K562 (cell line): ENCODE results near the gene ARMC8. TPM values are rescaled to one million over a fixed set of nuclear protein-coding genes. Genes with fewer than 3 reads are reported as not detected.

Experiments
- ATAC-seq: fragments of 200-7000 bp; cut with Tn5 transposase; 3 replicates; pipeline ENCODE4 v1.9.1; 2020; ENCODE audit warnings: moderate library complexity
- BruUV-seq: library from RNA; stranded (reverse); fragments of 400-500 nt; replicated peaks from 2 replicates; lab custom pipeline; 2021; lab: Mats Ljungman, UMichigan
- CTCF ChIA-PET: fragments of 300-600 bp; formaldehyde crosslinking; extraction: SDS; loops from one replicate; lab custom pipeline; 2021; ENCODE audit warnings: low intra/inter-chr PET ratio; lab: Yijun Ruan, JAX
- POLR2A ChIA-PET: fragments of 300-600, 350-650 bp; sonication (Branson Sonifier 250); formaldehyde crosslinking; extraction: SDS; loops from one replicate; lab custom pipeline; 2021; ENCODE audit warnings: antibody characterized with exemption, inconsistent platforms; lab: Yijun Ruan, JAX
- DNase-seq, 4 experiments: peaks; one replicate each; pipeline versions ENCODE4 v3.0.0 to v3.0.0-alpha.2; 2011 to 2018; ENCODE audit warnings: low spot score in 3 of 4, mixed read lengths in 3 of 4; ENCODE audit errors: extremely low read depth in 1 of 4
- FAIRE-seq: peaks from 2 replicates; lab custom pipeline; 2011; peaks lifted over from hg19 to GRCh38; lab: Jason Lieb, UNC
- H2AFZ ChIP-seq: 2 replicates; pipeline ENCODE4 v1.6.0; 2011; ENCODE audit warnings: low read depth, low read length, control low read depth, inconsistent platforms
- H3K27ac ChIP-seq: fragments of 200-600 bp; 3 replicates; pipeline ENCODE4 v1.8.0; 2011; ENCODE audit warnings: low read depth, mild to moderate bottlenecking, control low read depth, inconsistent platforms, low read length, moderate library complexity, mixed read lengths; ENCODE audit errors: extremely low read depth
- H3K27me3 ChIP-seq, 2 experiments: fragments of 300-600 bp in 1 of 2; 2 replicates in 1 of 2; 3 replicates in 1 of 2; pipeline versions ENCODE4 v1.6.0 to v1.8.0; 2011; ENCODE audit warnings: inconsistent platforms in 2 of 2, low read length in 2 of 2, mild to moderate bottlenecking in 1 of 2, mixed read lengths in 1 of 2, moderate library complexity in 1 of 2; ENCODE audit not compliant: control insufficient read depth in 2 of 2, insufficient read depth in 2 of 2
- H3K36me3 ChIP-seq: fragments of 300-600 bp; 3 replicates; pipeline ENCODE4 v1.8.0; 2011; ENCODE audit warnings: mild to moderate bottlenecking, low read length, inconsistent platforms; ENCODE audit not compliant: control insufficient read depth, insufficient read depth
- H3K4me1 ChIP-seq, 2 experiments: fragments of 200-600 bp in 1 of 2; replicated peaks in 1 of 2; 2 replicates in 1 of 2; 3 replicates in 1 of 2; pipeline versions ENCODE4 v1.5.1 to v1.8.0; 2011; ENCODE audit warnings: inconsistent platforms in 2 of 2, low read length in 2 of 2, mild to moderate bottlenecking in 1 of 2, mixed read lengths in 1 of 2, moderate library complexity in 1 of 2; ENCODE audit not compliant: control insufficient read depth in 2 of 2, insufficient read depth in 2 of 2
- H3K4me2 ChIP-seq: 2 replicates; pipeline ENCODE4 v1.6.1; 2011; ENCODE audit warnings: low read length, control low read depth, inconsistent platforms, mixed read lengths; ENCODE audit not compliant: insufficient read depth
- H3K4me3 ChIP-seq: fragments of 200-600 bp; sonication (generic), shearing (Covaris generic); 2 replicates; pipeline ENCODE4 v1.5.1; 2016; ENCODE audit warnings: control low read depth, inconsistent platforms
- H3K79me2 ChIP-seq: fragments of 200-600 bp; 3 replicates; pipeline ENCODE4 v1.8.0; 2011; ENCODE audit warnings: low read length, inconsistent platforms; ENCODE audit not compliant: control insufficient read depth, insufficient read depth
- H3K9ac ChIP-seq, 2 experiments: 2 replicates each; pipeline versions ENCODE4 v1.6.0 to v1.6.1; 2011; ENCODE audit warnings: low read depth in 2 of 2, low read length in 2 of 2, control low read depth in 1 of 2, inconsistent platforms in 1 of 2, mild to moderate bottlenecking in 1 of 2, mixed read lengths in 1 of 2; ENCODE audit not compliant: insufficient read depth in 1 of 2
- H3K9me1 ChIP-seq: one replicate; pipeline ENCODE4 v1.6.0; 2011; ENCODE audit warnings: inconsistent platforms, mild to moderate bottlenecking, low read length, moderate library complexity; ENCODE audit not compliant: control insufficient read depth, insufficient read depth
- H3K9me3 ChIP-seq: replicated peaks from 2 replicates; pipeline ENCODE4 v1.5.1; 2011; ENCODE audit warnings: low read depth, low read length, inconsistent platforms; ENCODE audit not compliant: control insufficient read depth, insufficient read depth
- H4K20me1 ChIP-seq: replicated peaks from 2 replicates; pipeline ENCODE4 v1.6.1; 2011; ENCODE audit warnings: low read length, inconsistent platforms, mixed read lengths; ENCODE audit not compliant: control insufficient read depth, insufficient read depth
- COPS2 ChIP-seq: fragments of 450-650 bp; conservative IDR thresholded peaks from 2 replicates; pipeline ENCODE4 v1.6.1; 2016; ENCODE audit warnings: mild to moderate bottlenecking, moderate library complexity
- CREB1 ChIP-seq, 2 experiments: sonication (generic) in 1 of 2; formaldehyde crosslinking in 1 of 2; IDR thresholded peaks; 2 replicates each; pipeline versions ENCODE4 v1.6.1 to v1.8.0; 2012 to 2022; ENCODE audit warnings: inconsistent platforms in 1 of 2, mild to moderate bottlenecking in 1 of 2, missing genetic modification reagents in 1 of 2, moderate library complexity in 1 of 2
- DNMT1 ChIP-seq: fragments of 450-650 bp; IDR thresholded peaks from 2 replicates; pipeline ENCODE4 v1.6.1; 2016; ENCODE audit warnings: antibody characterized with exemption, mild to moderate bottlenecking
- ELF4 ChIP-seq: fragments of 450-650 bp; formaldehyde crosslinking; IDR thresholded peaks from 2 replicates; pipeline ENCODE4 v1.4.0; 2022; ENCODE audit warnings: missing genetic modification characterization
- ELK1 ChIP-seq: sonication (generic); formaldehyde crosslinking; IDR thresholded peaks from 2 replicates; pipeline ENCODE4 v1.8.1; 2022; ENCODE audit warnings: missing genetic modification reagents
- EWSR1 ChIP-seq: fragments of 450-650 bp; IDR thresholded peaks from 2 replicates; pipeline ENCODE4 v1.6.1; 2018; ENCODE audit warnings: borderline replicate concordance, mild to moderate bottlenecking, low read depth, moderate library complexity; ENCODE audit not compliant: partially characterized antibody
- KDM4B ChIP-seq, 2 experiments: fragments of 450-650 bp in 1 of 2; sonication (generic) in 1 of 2; IDR thresholded peaks; 2 replicates each; pipeline ENCODE4 v1.6.1; 2016 to 2017; ENCODE audit warnings: borderline replicate concordance in 2 of 2, antibody characterized with exemption in 1 of 2, low read depth in 1 of 2, mild to moderate bottlenecking in 1 of 2
- MYC ChIP-seq, 2 experiments: fragments of 250-450 bp in 1 of 2; sonication (Bioruptor Pico) in 1 of 2; IDR thresholded peaks; 2 replicates each; pipeline versions ENCODE4 v1.5.1 to v1.6.1; 2012 to 2021; ENCODE audit warnings: low read depth in 2 of 2, borderline replicate concordance in 1 of 2, improper control_type of control experiment in 1 of 2, low read length in 1 of 2, mild to moderate bottlenecking in 1 of 2, moderate library complexity in 1 of 2
- NCOA1 ChIP-seq: fragments of 450-650 bp; IDR thresholded peaks from 2 replicates; pipeline ENCODE4 v1.6.1; 2016; ENCODE audit warnings: low read depth
- PPARD ChIP-seq: fragments of 250-450 bp; sonication (Bioruptor Pico); IDR thresholded peaks from 2 replicates; pipeline ENCODE4 v1.8.0; 2022; ENCODE audit warnings: inconsistent platforms, mild to moderate bottlenecking, moderate library complexity
- SRSF1 ChIP-seq: fragments of 200-400 bp; formaldehyde crosslinking; IDR thresholded peaks from 2 replicates; pipeline ENCODE4 v1.6.1; 2017; ENCODE audit warnings: mild to moderate bottlenecking, low read depth, low read length, moderate library complexity
- ZNF212 ChIP-seq: fragments of 450-650 bp; formaldehyde crosslinking; IDR thresholded peaks from 2 replicates; pipeline ENCODE4 v1.4.0; 2020; ENCODE audit warnings: mild to moderate bottlenecking
- ZNF780A ChIP-seq: fragments of 250-450 bp; sonication (Bioruptor Pico); IDR thresholded peaks from 2 replicates; pipeline ENCODE4 v1.5.0; 2021; ENCODE audit warnings: mild to moderate bottlenecking
- ZSCAN29 ChIP-seq: fragments of 450-650 bp; IDR thresholded peaks from 2 replicates; pipeline ENCODE4 v1.6.1; 2017
- WGBS: fragments of 100-300 bp; shearing (Covaris generic); methylation state at CpG from one replicate; pipeline ENCODE4 v1.1.6; 2016; ENCODE audit warnings: low coverage, mixed read lengths; ENCODE audit not compliant: insufficient coverage; ENCODE audit errors: missing lambda C conversion rate; 5-methylcytosine and 5-hydroxymethylcytosine counted together
- in situ Hi-C: fragments of 300-500 bp; cut with MboI; formaldehyde crosslinking; loops from 4 replicates; pipeline ENCODE4 v1.15.0; 2018; ENCODE audit warnings: inconsistent platforms, mixed read lengths
- intact Hi-C: fragments of 100-400 bp; cut with micrococcal nuclease; formaldehyde crosslinking; loops from 2 replicates; pipeline ENCODE4 v1.14.2; 2022
- polyA plus RNA-seq, 8 experiments: library from polyadenylated mRNA; depleted of rRNA in 4 of 8; stranded (reverse) in 5 of 8; unstranded in 3 of 8; fragments of >200 nt; fragmentation: Nextera tagmentation in 2 of 8; fragmentation: Illumina TruSeq in 1 of 8; extraction: Ambion mirVana in 2 of 8; extraction: Trizol in 1 of 8; gene quantifications; 2 replicates each; pipeline versions ENCODE4 v1.2.1 to v1.2.3, GENCODE V29; 2011 to 2014; ENCODE audit warnings: inconsistent platforms in 1 of 8, missing spikeins in 1 of 8
- total RNA-seq, 7 experiments: library from RNA; depleted of rRNA in 6 of 7; stranded (reverse); fragments of >200 nt in 6 of 7; fragmentation: Illumina TruSeq in 2 of 7; extraction: Trizol in 2 of 7; gene quantifications; 2 replicates each; pipeline versions ENCODE4 v1.2.1 to v1.2.3, GENCODE V29; 2011 to 2021; ENCODE audit warnings: low replicate concordance in 1 of 7
- TF ChIP-seq, protein P1 (sequence below): fragments of 250-450 bp; sonication (Bioruptor Pico); IDR thresholded peaks from 2 replicates; pipeline ENCODE4 v1.5.0; 2020; ENCODE audit warnings: mild to moderate bottlenecking

The ARMC8 gene
- total and polyA plus RNA-seq, 9 of the 15 experiments (the other 6 are each of a cell fraction or from before 2014, with no cell fraction given) = 22.4 to 76.1 (median 37.3) TPM

GRCh38 chr3:138334608-138335007, 147.5 kb downstream of the ARMC8 start:
- FAIRE-seq = no peak
- Histone ChIP-seq H3K79me2 (no peaks in the 10 kb centered on the region), H2AFZ (no peak overlapping the region), H3K4me1 (peaks cover 0 to 4% of the 10 kb centered on the region in 2 experiments; a peak in 3 of 5 replicates), H3K27ac (no peak overlapping the region), H3K9ac (no peak overlapping the region)
- POLR2A ChIA-PET = no interaction called here
- BruUV-seq = no TSS peak
- TF ChIP-seq, protein P1, sequence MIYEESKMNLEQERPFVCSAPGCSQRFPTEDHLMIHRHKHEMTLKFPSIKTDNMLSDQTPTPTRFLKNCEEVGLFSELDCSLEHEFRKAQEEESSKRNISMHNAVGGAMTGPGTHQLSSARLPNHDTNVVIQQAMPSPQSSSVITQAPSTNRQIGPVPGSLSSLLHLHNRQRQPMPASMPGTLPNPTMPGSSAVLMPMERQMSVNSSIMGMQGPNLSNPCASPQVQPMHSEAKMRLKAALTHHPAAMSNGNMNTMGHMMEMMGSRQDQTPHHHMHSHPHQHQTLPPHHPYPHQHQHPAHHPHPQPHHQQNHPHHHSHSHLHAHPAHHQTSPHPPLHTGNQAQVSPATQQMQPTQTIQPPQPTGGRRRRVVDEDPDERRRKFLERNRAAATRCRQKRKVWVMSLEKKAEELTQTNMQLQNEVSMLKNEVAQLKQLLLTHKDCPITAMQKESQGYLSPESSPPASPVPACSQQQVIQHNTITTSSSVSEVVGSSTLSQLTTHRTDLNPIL = no peak
- no peak for TF ChIP-seq CREB1 (IDR thresholded peaks at IDR 0.05)
- no peak for TF ChIP-seq CREB1 (CRISPR knock-in tag; IDR thresholded peaks at IDR 0.05)
- no peak for TF ChIP-seq PPARD (CRISPR knock-in tag)
- TF ChIP-seq KDM4B (IDR thresholded peaks at IDR 0.05; ENCODE audit: borderline replicate concordance in 2 of 2, low read depth in 1 of 2) = no peak
- TF ChIP-seq ELK1 (CRISPR knock-in tag) = no peak
- TF ChIP-seq SRSF1 = no peak
- TF ChIP-seq ZNF212 (CRISPR knock-in tag) = no peak
- no peak for TF ChIP-seq ZSCAN29
- TF ChIP-seq NCOA1 = no peak
- no peak for TF ChIP-seq EWSR1
- no peak for TF ChIP-seq COPS2
- no peak for TF ChIP-seq DNMT1
- TF ChIP-seq ZNF780A = no peak
- no peak for TF ChIP-seq MYC (IDR thresholded peaks at IDR 0.05; ENCODE audit: low read depth, low read length)
- no peak for TF ChIP-seq MYC (CRISPR knock-in tag; IDR thresholded peaks at IDR 0.05; ENCODE audit: borderline replicate concordance, low read depth)
- TF ChIP-seq ELF4 (CRISPR knock-in tag) = no peak
- TF ChIP-seq, all 486 proteins: peak for 0
- no peaks in the 10 kb centered on the region for H3K36me3 ChIP-seq
- no peak overlapping the region for H3K4me2 ChIP-seq
- intact Hi-C loops = loop anchor here (5.0 to 10.0 kb wide), 2 partner anchors 50 to 73 kb away; no protein-coding TSS in a partner anchor
- CTCF ChIA-PET = no interaction called here
- in situ Hi-C loops = no loop called here
- 4% methylated on average over 4 of the region's 4 CpGs for WGBS
- no peaks in the 10 kb centered on the region for H3K9me3 ChIP-seq
- DNase-seq (no peak), ATAC-seq (no peak)
- no peaks in the 10 kb centered on the region for H4K20me1 ChIP-seq
- H3K27me3 ChIP-seq = peaks cover 0 to 10% of the 10 kb centered on the region in 2 experiments; a peak in 2 of 5 replicates
- H3K9me1 ChIP-seq = no peaks in the 10 kb centered on the region
- H3K4me3 ChIP-seq = no peak overlapping the region
